Spleen (tissue), 11 donors: Measurements from ENCODE around the gene NBPF3. TPM values are rescaled to one million over a fixed set of nuclear protein-coding genes. Genes with fewer than 3 reads are reported as not detected.
"Not testable (repeated sequence)": the region's sequence is repeated elsewhere in the genome, so short reads cannot be mapped to it uniquely, and the experiment has no call there.

ENCODE experiments used
- DNase-seq: peaks from one replicate; pipeline ENCODE4 v3.0.0-alpha.2; 2020
- H3K27ac ChIP-seq, 8 donors: fragments of 200-600 bp; sonication (generic) in 7 of 8; 1 replicate in 4 of 8; 2 replicates in 4 of 8; pipeline versions ENCODE4 v1.5.0 to v1.8.0; 2016 to 2021; ENCODE audit warnings: inconsistent platforms in 4 of 8, mild to moderate bottlenecking in 4 of 8, moderate library complexity in 1 of 8
- H3K27me3 ChIP-seq, 7 donors: fragments of 200-600 bp; sonication (generic) in 6 of 7; replicated peaks in 1 of 7; 1 replicate in 4 of 7; 2 replicates in 3 of 7; pipeline versions ENCODE4 v1.5.0 to v1.8.0; 2016 to 2021; ENCODE audit warnings: inconsistent platforms in 3 of 7, mild to moderate bottlenecking in 1 of 7
- H3K36me3 ChIP-seq, 6 donors: fragments of 200-600 bp; sonication (generic) in 5 of 6; 1 replicate in 4 of 6; 2 replicates in 2 of 6; pipeline versions ENCODE4 v1.5.0 to v1.8.0; 2016 to 2021; ENCODE audit warnings: inconsistent platforms in 2 of 6
- H3K4me1 ChIP-seq, 6 donors: fragments of 200-600 bp; sonication (generic) in 5 of 6; 1 replicate in 3 of 6; 2 replicates in 3 of 6; pipeline versions ENCODE4 v1.5.0 to v1.8.0; 2016 to 2021; ENCODE audit warnings: inconsistent platforms in 3 of 6
- H3K4me3 ChIP-seq, 8 donors: fragments of 200-600 bp; sonication (generic) in 7 of 8; 1 replicate in 4 of 8; 2 replicates in 4 of 8; pipeline versions ENCODE4 v1.5.0 to v1.8.0; 2016 to 2021; ENCODE audit warnings: inconsistent platforms in 4 of 8, mild to moderate bottlenecking in 4 of 8, moderate library complexity in 2 of 8
- H3K9me3 ChIP-seq, 8 donors: fragments of 200-600 bp; sonication (generic) in 7 of 8; 1 replicate in 4 of 8; 2 replicates in 4 of 8; pipeline versions ENCODE4 v1.5.0 to v1.8.0; 2016 to 2021; ENCODE audit warnings: inconsistent platforms in 4 of 8
- CTCF ChIP-seq, 11 experiments: fragments of 200-600 bp in 7 of 11; fragments of 450-650 bp in 4 of 11; sonication (generic) in 4 of 11; IDR thresholded peaks in 8 of 11; conservative IDR thresholded peaks in 3 of 11; 1 replicate in 7 of 11; 2 replicates in 4 of 11; pipeline versions ENCODE4 v1.4.0 to v1.8.0; 2016 to 2021; ENCODE audit warnings: antibody characterized with exemption in 11 of 11, inconsistent platforms in 4 of 11, mild to moderate bottlenecking in 1 of 11
- POLR2AphosphoS5 ChIP-seq, 3 donors: sonication (generic); formaldehyde crosslinking; IDR thresholded peaks; one replicate each; pipeline ENCODE4 v1.5.1; 2017; ENCODE audit warnings: antibody characterized with exemption in 3 of 3
- WGBS, 5 donors: extraction: QIAGEN DNeasy Blood & Tissue Kit in 3 of 5; methylation state at CpG; one replicate each; pipeline versions ENCODE4 v1.1.5 to v1.1.7; 2013 to 2018; 5-methylcytosine and 5-hydroxymethylcytosine counted together
- intact Hi-C: fragments of 100-400 bp; cut with DNase I; formaldehyde crosslinking; loops from one replicate; pipeline ENCODE4 v1.15.0; 2023; ENCODE audit warnings: low total_unique reads
- polyA plus RNA-seq, 3 donors: library from polyadenylated mRNA; stranded (reverse); fragments of 200-250 nt; gene quantifications; one replicate each; pipeline ENCODE4 v1.2.1, GENCODE V29; 2013
- total RNA-seq, 7 donors: library from RNA; depleted of rRNA in 3 of 7; stranded (reverse); fragments of >200 nt in 3 of 7; fragmentation: NEBNext Ultra II Directional in 4 of 7; extraction: Animal tissue kit (Norgen Biotek cat#: 25700) in 4 of 7; gene quantifications; one replicate each; pipeline versions ENCODE4 v1.1.0 to v1.2.1, GENCODE V29; 2016 to 2021
- donor health status: healthy with polysubstance abuse.
- donor health status: DM: no; HTN: no; CAD: no; lungs with moderate emphysema.
- donor health status: DM: no; HTN: no; CAD: no.
- donor health status: Bipolar disorder and iron deficiency.
- donor health status: healthy.
- donor health status: DM: no; HTN: no; CAD: no.
- donor health status: DM: yes; HTN: yes; CAD: no.

NBPF3 gene
- total and polyA plus RNA-seq, 10 donors = 0.49 to 18.6 (median 9.2) TPM

GRCh38 chr1:21414015-21414414, 25.9 kb upstream of the NBPF3 start:
- peaks cover 0 to 5% (median 0%) of the 10 kb centered on the region in 7 donors for H3K27me3 ChIP-seq
- no peaks in the 10 kb centered on the region for H3K4me1 ChIP-seq
- no peak for TF ChIP-seq CTCF (IDR thresholded peaks at IDR 0.05 in 8 of 11, conservative IDR thresholded peaks at IDR 0.05 in 3 of 11)
- TF ChIP-seq POLR2AphosphoS5 (IDR thresholded peaks at IDR 0.05) = no peak
- H3K9me3 ChIP-seq = no peaks in the 10 kb centered on the region
- no peak for DNase-seq
- H3K36me3 ChIP-seq = no peaks in the 10 kb centered on the region
- H3K27ac ChIP-seq = no peak overlapping the region
- no peak overlapping the region for H3K4me3 ChIP-seq
- WGBS, 5 donors = 69 to 91% (median 90%) methylated on average over 4 to 5 of the region's 5 CpGs
- intact Hi-C loops = no loop called here

GRCh38 chr1:21420378-21420777, 19.6 kb upstream of the NBPF3 start:
- DNase-seq, H3K4me3 ChIP-seq, H3K4me1 ChIP-seq, intact Hi-C loops, H3K27me3 ChIP-seq, H3K27ac ChIP-seq, H3K9me3 ChIP-seq, H3K36me3 ChIP-seq: not testable (repeated sequence)
- 76 to 92% (median 82%) methylated on average over 6 of the region's 6 CpGs for WGBS, 5 donors

GRCh38 chr1:21421307-21421706, 18.6 kb upstream of the NBPF3 start:
- H3K36me3 ChIP-seq, DNase-seq, H3K9me3 ChIP-seq, H3K27ac ChIP-seq, H3K4me1 ChIP-seq, H3K27me3 ChIP-seq, intact Hi-C loops, H3K4me3 ChIP-seq: not testable (repeated sequence)
- 58 to 65% (median 62%) methylated on average over 8 of the region's 8 CpGs for WGBS, 5 donors

GRCh38 chr1:21427798-21428480, 12.0 kb upstream of the NBPF3 start:
- H3K36me3 ChIP-seq, DNase-seq, H3K27ac ChIP-seq, H3K4me1 ChIP-seq, intact Hi-C loops, H3K4me3 ChIP-seq, H3K27me3 ChIP-seq, H3K9me3 ChIP-seq: not testable (repeated sequence)
- WGBS, 5 donors = 1 to 12% (median 10%) methylated on average over 12 to 49 of the region's 74 CpGs

GRCh38 chr1:21428481-21429073, 11.4 kb upstream of the NBPF3 start:
- intact Hi-C loops, H3K4me1 ChIP-seq, DNase-seq, H3K27ac ChIP-seq, H3K4me3 ChIP-seq, H3K27me3 ChIP-seq, H3K36me3 ChIP-seq, H3K9me3 ChIP-seq: not testable (repeated sequence)
- WGBS, 5 donors = 49 to 62% (median 54%) methylated on average over 16 to 41 of the region's 66 CpGs

GRCh38 chr1:21429210-21429609, 10.7 kb upstream of the NBPF3 start:
- H3K4me3 ChIP-seq, H3K4me1 ChIP-seq, H3K36me3 ChIP-seq, DNase-seq, intact Hi-C loops, H3K9me3 ChIP-seq, H3K27ac ChIP-seq: not testable (repeated sequence)
- peaks cover 0 to 11% (median 0%) of the 10 kb centered on the region in 7 donors for H3K27me3 ChIP-seq
- WGBS, 5 donors = 90 to 93% (median 91%) methylated on average over 12 to 34 of the region's 34 CpGs

GRCh38 chr1:21430875-21431274, 9.1 kb upstream of the NBPF3 start:
- H3K4me1 ChIP-seq, DNase-seq: not testable (repeated sequence)

More at GRCh38 chr1:21430875-21431274, 9.1 kb upstream of the NBPF3 start:
- H3K4me3 ChIP-seq, H3K9me3 ChIP-seq, H3K36me3 ChIP-seq, intact Hi-C loops, H3K27ac ChIP-seq: not testable (repeated sequence)
- WGBS, 5 donors = 80 to 97% (median 88%) methylated on average over 4 to 6 of the region's 6 CpGs; no CpG with 5 or more reads in 1 of the 5 donors
- peaks cover 0 to 28% (median under 1%) of the 10 kb centered on the region in 7 donors for H3K27me3 ChIP-seq
